ENCODE measurements around the gene PRRC2B.
"Not testable (repeated sequence)": the region's sequence is repeated elsewhere in the genome, so short reads cannot be mapped to it uniquely, and the experiment has no call there.

PRRC2B gene

GRCh38 chr9:131386281-131386680 is 7.6 kb upstream of the PRRC2B start:
- in situ Hi-C loops (cut with MboI; ENCODE audit: low sequenced_read_pairs): no loop called here

- in situ Hi-C loops (cut with MboI; ENCODE audit: low sequenced_read_pairs): no loop called here
These were observed 6.5 kb upstream of the PRRC2B start for GRCh38 chr9:131387394-131387793.

GRCh38 chr9:131391020-131391419 is 2.9 kb upstream of the PRRC2B start:
- in situ Hi-C loops (cut with MboI; ENCODE audit: low sequenced_read_pairs): no loop called here

- in situ Hi-C loops (cut with MboI; ENCODE audit: low sequenced_read_pairs): no loop called here
These were observed 2.4 kb upstream of the PRRC2B start for GRCh38 chr9:131391504-131391903.

GRCh38 chr9:131394464-131395156 is 724 bp downstream of the PRRC2B start:
- in situ Hi-C loops (cut with MboI; ENCODE audit: low sequenced_read_pairs): no loop called here

- in situ Hi-C loops (cut with MboI; ENCODE audit: low sequenced_read_pairs): no loop called here
These were observed 1.5 kb downstream of the PRRC2B start for GRCh38 chr9:131395157-131396098.

GRCh38 chr9:131396099-131396479 is 2.2 kb downstream of the PRRC2B start:
- in situ Hi-C loops (cut with MboI; ENCODE audit: low sequenced_read_pairs): not testable (repeated sequence)

- in situ Hi-C loops (cut with MboI; ENCODE audit: low sequenced_read_pairs): no loop called here
These were observed 2.7 kb downstream of the PRRC2B start for GRCh38 chr9:131396626-131397025.

GRCh38 chr9:131397100-131397790 is 3.4 kb downstream of the PRRC2B start:
- in situ Hi-C loops (cut with MboI; ENCODE audit: low sequenced_read_pairs): no loop called here

GRCh38 chr9:131398204-131398603 is 4.3 kb downstream of the PRRC2B start:
- in situ Hi-C loops (cut with MboI; ENCODE audit: low sequenced_read_pairs): no loop called here

- in situ Hi-C loops (cut with MboI; ENCODE audit: low sequenced_read_pairs): no loop called here
These were observed 6.1 kb downstream of the PRRC2B start for GRCh38 chr9:131399972-131400371.

GRCh38 chr9:131400627-131401026 is 6.7 kb downstream of the PRRC2B start:
- in situ Hi-C loops (cut with MboI; ENCODE audit: low sequenced_read_pairs): no loop called here

GRCh38 chr9:131402073-131402472 is 8.2 kb downstream of the PRRC2B start:
- in situ Hi-C loops (cut with MboI; ENCODE audit: low sequenced_read_pairs): no loop called here

GRCh38 chr9:131402738-131403492 is 9.0 kb downstream of the PRRC2B start:
- in situ Hi-C loops (cut with MboI; ENCODE audit: low sequenced_read_pairs): no loop called here

- in situ Hi-C loops (cut with MboI; ENCODE audit: low sequenced_read_pairs): no loop called here
These were observed 9.5 kb downstream of the PRRC2B start for GRCh38 chr9:131403493-131403773.

GRCh38 chr9:131404581-131404980 is 10.7 kb downstream of the PRRC2B start:
- in situ Hi-C loops (cut with MboI; ENCODE audit: low sequenced_read_pairs): no loop called here

GRCh38 chr9:131404987-131405386 is 11.1 kb downstream of the PRRC2B start:
- in situ Hi-C loops (cut with MboI; ENCODE audit: low sequenced_read_pairs): no loop called here

- in situ Hi-C loops (cut with MboI; ENCODE audit: low sequenced_read_pairs): no loop called here
These were observed 11.5 kb downstream of the PRRC2B start for GRCh38 chr9:131405428-131405827.

- in situ Hi-C loops (cut with MboI; ENCODE audit: low sequenced_read_pairs): no loop called here
These were observed 12.1 kb downstream of the PRRC2B start for GRCh38 chr9:131405858-131406537.
